Midbrain (tissue), 1 donor: ENCODE results near the gene UBE2F.
A peak's percentile ranks its signal among the peaks of the same experiment; 100 is the strongest.
"Not testable (repeated sequence)": the region's sequence is repeated elsewhere in the genome, so short reads cannot be mapped to it uniquely, and the experiment has no call there.

Source experiments
- DNase-seq: peaks from one replicate; lab custom pipeline; 2025; lab: John Stamatoyannopoulos, UW

The UBE2F gene

DNA sequence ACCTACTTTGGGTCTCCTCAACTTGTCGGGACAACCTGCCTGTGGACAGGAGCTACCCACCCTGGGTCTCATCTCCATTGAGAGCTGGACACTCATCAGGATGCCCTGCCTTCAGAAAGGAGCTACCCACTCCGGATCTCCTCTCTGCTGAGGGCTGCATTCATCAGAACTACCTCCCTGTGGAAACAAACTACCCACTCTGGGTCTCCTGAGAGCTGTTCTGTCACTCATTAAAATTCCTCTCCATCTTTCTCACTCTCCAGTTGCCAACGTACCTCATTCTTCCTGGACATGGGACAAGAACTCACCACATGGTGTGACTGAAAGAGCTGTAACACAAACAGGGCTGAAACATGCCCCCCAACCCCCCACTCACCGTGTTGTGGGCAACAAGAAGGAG, 22.5 kb upstream of the UBE2F start:
- DNase-seq: no peak

GRCh38 chr2:237946423-237946822, 20.4 kb upstream of the UBE2F start:
- DNase-seq: no peak

- DNase-seq: not testable (repeated sequence)
Measured at GRCh38 chr2:237951354-237951753, 15.5 kb upstream of the UBE2F start.

- no peak for DNase-seq
Measured at GRCh38 chr2:237951878-237952277, 14.9 kb upstream of the UBE2F start.

GRCh38 chr2:237952851-237953250, 14.0 kb upstream of the UBE2F start:
- no peak for DNase-seq

- no peak for DNase-seq
Measured at GRCh38 chr2:237955640-237956401, 11.0 kb upstream of the UBE2F start.

GRCh38 chr2:237956402-237956736, 10.4 kb upstream of the UBE2F start:
- DNase-seq: no peak

DNA sequence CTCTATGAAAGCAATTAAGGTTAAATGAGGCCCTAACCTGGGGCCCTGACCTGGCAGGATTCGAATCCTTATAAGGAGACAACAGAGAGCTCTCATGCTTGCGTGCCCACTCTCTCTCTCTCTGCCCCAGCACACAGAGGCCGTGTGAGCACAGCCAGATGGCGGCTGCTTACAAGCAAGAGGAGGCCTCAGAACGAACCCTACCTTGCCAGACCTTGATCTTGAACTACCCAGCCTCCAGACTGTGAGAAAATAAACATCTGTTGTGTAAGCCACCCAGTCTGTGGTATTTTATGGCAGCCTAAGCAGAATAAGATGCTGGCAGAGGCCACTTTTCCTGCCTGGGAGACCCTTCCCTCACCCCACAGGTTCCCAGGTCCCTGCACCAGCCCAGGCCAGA, 5.2 kb upstream of the UBE2F start:
- no peak for DNase-seq

DNA sequence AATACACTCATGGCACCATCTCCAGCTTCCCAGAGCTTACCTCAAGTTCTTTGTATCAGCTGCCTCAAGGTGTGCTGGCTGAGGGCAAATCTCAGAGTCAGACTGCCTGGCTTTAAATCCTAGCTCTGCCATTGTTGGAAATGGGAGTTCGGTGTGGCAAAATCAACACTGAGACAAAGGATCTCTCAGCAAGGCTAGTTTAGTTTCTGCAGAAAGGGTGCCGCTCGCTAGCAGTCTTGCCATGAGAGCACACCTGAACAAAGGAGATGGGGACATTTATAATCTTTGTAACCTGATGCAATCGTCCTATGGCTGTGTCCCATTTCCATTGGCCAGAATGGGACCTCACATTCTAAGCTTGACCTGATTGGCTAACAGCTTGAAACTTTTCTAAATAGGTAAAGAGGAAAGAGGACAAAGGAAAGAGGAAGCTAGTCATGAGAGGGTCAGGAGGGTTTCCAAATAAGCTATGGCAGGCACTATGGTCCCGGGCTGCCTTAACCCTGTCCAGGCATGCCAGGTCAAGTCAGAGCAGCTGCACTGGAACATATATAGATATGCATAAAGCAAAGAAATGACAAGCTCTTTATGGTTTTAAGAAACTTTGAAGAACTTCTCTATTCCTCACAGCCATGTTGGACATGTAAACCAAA, 4.3 kb upstream of the UBE2F start:
- no peak for DNase-seq

DNA sequence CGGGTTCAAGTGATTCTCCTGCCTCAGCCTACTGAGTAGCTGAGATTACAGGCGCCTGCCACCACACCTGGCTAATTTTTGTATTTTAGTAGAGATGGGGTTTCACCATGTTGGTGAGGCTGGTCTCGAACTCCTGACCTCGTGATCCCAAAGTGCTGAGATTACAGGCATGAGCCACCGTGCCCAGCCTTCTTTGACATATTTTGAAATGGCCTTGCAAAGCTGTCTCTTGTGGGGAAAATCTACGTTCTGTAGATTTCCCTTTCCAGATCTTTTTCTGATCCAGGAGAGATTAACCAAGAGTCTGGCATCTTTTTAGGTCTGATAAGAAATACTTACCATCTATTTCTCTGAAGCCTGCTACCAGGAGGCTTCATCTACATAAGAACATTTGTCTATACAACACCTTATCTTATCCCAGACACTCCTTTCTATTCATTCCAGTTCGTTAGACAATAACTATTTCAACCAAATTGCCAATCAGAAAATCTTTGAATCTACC, 3.3 kb upstream of the UBE2F start:
- DNase-seq: not testable (repeated sequence)

- DNase-seq: no peak
Measured at GRCh38 chr2:237964194-237964577, 2.6 kb upstream of the UBE2F start.

DNA sequence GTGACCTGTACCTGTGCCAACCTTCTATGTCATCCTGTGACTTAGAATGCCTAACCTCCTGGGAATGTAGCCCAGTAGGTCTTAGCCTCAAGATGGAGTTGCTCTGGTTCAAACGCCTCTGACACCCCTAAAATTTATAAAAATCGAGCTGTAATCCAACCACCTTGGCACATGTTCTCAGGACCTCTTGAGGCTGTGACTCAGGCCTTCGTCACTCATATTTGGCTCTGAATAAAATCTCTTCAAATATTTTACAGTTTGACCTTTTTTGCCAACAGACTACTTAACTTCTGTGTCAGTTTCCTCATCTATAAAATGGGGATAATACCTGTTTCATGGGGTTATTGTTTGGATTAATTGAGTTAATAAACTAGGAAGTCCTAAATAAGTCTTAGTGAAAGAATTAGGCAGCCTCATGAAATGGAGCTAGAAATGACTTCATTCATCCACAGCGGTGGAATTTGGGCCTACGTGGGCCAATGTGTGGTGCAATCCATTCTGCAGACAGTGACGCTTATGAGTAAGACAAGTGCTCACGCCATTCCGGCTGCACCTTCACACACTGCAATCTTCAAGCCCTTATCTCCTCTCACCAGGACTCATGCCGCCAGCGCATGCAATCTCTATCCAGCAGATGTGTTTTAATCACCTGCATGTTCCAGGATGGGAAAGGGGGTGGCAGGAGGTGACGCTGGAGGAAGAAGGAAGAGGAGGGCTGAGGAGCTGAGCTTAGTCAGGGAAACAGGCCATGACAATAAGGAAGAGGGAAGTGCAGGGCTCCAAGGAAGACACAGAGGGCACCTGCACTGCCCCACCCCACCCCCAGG, 2.0 kb upstream of the UBE2F start:
- DNase-seq: no peak

DNA sequence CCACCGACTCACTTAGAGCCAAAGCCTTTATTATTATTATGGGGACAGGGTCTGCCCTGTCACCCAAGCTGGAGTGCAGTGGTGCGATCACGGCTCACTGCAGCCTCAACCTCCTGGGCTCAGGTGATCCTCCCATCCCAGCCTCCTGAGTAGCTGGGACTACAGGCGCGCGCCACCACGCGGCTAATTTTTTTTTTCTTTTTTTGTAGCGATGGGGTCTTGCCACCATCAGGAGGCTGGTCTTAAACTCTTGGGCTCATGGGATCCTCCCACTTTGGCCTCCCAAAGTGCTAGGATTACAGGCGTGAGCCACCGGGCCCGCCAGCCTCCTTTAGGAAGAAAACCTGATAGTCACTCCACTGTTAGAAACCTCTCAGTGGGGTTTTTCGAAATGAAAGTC, 970 bp upstream of the UBE2F start:
- DNase-seq: not testable (repeated sequence)

GRCh38 chr2:237966250-237966564, 607 bp upstream of the UBE2F start:
- no peak for DNase-seq

GRCh38 chr2:237967463-237967951, 693 bp downstream of the UBE2F start:
- peak; percentile 16 for DNase-seq

DNA sequence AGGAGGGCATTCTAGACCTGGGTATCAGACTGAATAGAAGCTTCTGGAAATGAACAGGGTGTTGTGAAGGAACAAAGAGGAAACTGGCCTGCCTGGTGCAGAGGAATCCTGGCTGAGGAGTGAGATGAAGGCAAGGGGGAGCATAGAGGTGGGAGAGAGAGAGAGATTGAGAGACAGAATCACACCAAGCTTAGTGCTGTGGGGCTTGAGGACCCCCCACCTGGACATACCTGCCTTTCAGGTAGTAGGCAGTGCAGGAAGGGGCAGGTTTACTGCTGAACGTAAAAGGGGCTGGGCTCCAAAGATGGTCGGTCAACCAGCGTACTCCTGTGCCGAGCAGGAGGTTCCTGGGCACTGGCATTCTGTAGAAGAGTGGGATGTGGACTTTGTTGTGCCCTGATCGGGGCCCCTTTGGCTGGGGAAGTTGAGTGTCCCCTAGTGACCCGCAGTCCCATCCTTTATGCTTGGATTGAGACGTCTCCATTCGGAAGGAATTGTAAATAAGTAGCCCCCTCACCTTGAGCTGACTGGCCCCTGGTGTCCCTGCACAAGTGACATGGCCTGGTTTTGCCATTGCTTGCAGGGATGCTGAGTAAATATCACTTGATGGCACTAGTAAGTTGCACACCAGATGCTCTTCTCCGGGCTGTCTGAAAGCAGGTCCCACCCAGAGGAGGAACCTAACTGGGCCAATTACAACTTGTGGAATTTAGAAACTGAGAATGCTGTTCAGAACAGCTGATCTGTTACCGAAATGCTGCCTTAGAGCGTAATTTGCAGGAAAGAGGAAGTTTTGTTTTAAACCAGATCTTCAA, 1.4 kb downstream of the UBE2F start:
- peak; percentile 70 for DNase-seq

- no peak for DNase-seq
Measured at GRCh38 chr2:237971661-237972060, 4.8 kb downstream of the UBE2F start.

- DNase-seq: no peak
Measured at GRCh38 chr2:237972211-237972610, 5.4 kb downstream of the UBE2F start.

DNA sequence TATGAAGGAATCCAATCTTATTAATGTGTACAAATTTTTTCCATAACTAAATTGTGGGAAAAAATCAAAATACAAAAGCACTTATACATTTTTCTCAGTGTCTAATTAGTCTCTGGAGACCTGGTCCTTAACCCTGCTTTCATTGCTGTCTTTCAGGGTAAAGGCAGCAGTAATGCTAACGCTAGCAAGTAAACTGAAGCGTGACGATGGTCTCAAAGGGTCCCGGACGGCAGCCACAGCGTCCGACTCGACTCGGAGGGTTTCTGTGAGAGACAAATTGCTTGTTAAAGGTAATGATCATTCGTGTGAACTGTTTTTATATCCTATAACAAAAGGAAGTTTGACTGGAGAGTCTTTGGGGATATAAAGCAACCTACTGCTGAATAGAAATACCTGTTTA, 6.1 kb downstream of the UBE2F start:
- no peak for DNase-seq

DNA sequence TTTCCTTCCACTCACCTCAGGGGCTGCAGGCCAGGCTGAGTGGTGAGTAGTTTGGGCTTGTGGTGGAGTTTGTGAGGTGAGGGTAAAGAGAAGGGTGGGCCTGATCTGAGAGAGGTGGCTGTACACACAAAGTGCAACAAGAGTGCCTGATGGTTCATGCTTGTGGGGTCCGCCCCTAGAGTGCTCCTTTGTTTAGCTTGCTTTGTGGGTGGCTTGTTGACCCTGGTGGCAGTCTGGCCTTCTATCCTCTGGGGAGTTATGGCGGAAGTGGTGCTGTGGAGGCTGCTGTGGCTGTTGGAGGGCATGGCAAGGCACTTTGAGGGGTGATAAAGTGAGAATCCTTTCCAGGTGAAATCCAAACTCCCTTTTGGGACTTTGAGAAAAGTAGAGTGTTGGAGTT, 10.6 kb downstream of the UBE2F start:
- DNase-seq: no peak

GRCh38 chr2:237978058-237978712, 11.4 kb downstream of the UBE2F start:
- peak; percentile 74 for DNase-seq
